SU-DHL-6 (cell line): Measurements from ENCODE around the gene LBH.

Source experiments
- H2AFZ ChIP-seq: fragments of 200-600 bp; sonication (generic); 2 replicates; pipeline ENCODE4 v1.6.1; 2014; ENCODE audit warnings: low read depth, mild to moderate bottlenecking, moderate library complexity, mixed read lengths, antibody characterized with exemption, low read length; ENCODE audit not compliant: severe bottlenecking
- H3F3A ChIP-seq: fragments of 200-600 bp; shearing (Covaris generic); 2 replicates; pipeline ENCODE4 v1.6.0; 2016; ENCODE audit warnings: antibody characterized with exemption, mild to moderate bottlenecking; ENCODE audit not compliant: insufficient read depth
- H3K27ac ChIP-seq: fragments of 200-600 bp; sonication (generic); 2 replicates; pipeline ENCODE4 v1.5.1; 2016; ENCODE audit warnings: low read depth, mild to moderate bottlenecking, low read length, moderate library complexity, mixed read lengths
- H3K27me3 ChIP-seq: fragments of 200-600 bp; sonication (generic), shearing (Covaris generic); 2 replicates; pipeline ENCODE4 v1.6.0; 2014; ENCODE audit warnings: mild to moderate bottlenecking, low read length
- H3K36me3 ChIP-seq: fragments of 200-600 bp; sonication (generic); 2 replicates; pipeline ENCODE4 v1.6.1; 2014; ENCODE audit warnings: mild to moderate bottlenecking, low read length, mixed read lengths
- H3K4me2 ChIP-seq: fragments of 300-600, 200-600 bp; shearing (Covaris generic), sonication (generic); 2 replicates; pipeline ENCODE4 v1.6.0; 2014; ENCODE audit warnings: low read length, low read depth, mild to moderate bottlenecking; ENCODE audit not compliant: poor library complexity, severe bottlenecking
- H3K4me3 ChIP-seq: fragments of 200-600 bp; sonication (generic); 2 replicates; pipeline ENCODE4 v1.5.1; 2014; ENCODE audit warnings: antibody characterized with exemption, low read length, mild to moderate bottlenecking, mixed read lengths; ENCODE audit not compliant: insufficient read depth, poor library complexity, severe bottlenecking
- H3K79me2 ChIP-seq: fragments of 200-600 bp; sonication (generic); 2 replicates; pipeline ENCODE4 v1.6.1; 2014; ENCODE audit warnings: mild to moderate bottlenecking, low read length, moderate library complexity; ENCODE audit not compliant: insufficient read depth
- H3K9ac ChIP-seq: fragments of 200-600 bp; sonication (generic); 2 replicates; pipeline ENCODE4 v1.7.0; 2014; ENCODE audit warnings: mild to moderate bottlenecking, low read length
- H3K9me2 ChIP-seq: fragments of 200-600 bp; sonication (generic); replicated peaks from 2 replicates; pipeline ENCODE4 v1.6.1; 2014; ENCODE audit warnings: low read length; ENCODE audit not compliant: insufficient read depth
- H3K9me3 ChIP-seq: fragments of 200-600 bp; sonication (generic); 2 replicates; pipeline ENCODE4 v1.6.1; 2014; ENCODE audit warnings: low read length, mixed read lengths; ENCODE audit not compliant: insufficient read depth
- H4K20me1 ChIP-seq: fragments of 200-600 bp; sonication (generic); 2 replicates; pipeline ENCODE4 v1.6.1; 2014; ENCODE audit warnings: low read depth, mild to moderate bottlenecking, antibody characterized with exemption, low read length, moderate library complexity, mixed read lengths
- CTCF ChIP-seq: fragments of 200-600 bp; sonication (generic); IDR thresholded peaks from one replicate; pipeline ENCODE4 v1.5.1; 2017; ENCODE audit warnings: antibody characterized with exemption, mild to moderate bottlenecking, low read length, moderate library complexity; ENCODE audit not compliant: insufficient read depth, poor library complexity, severe bottlenecking
- EZH2phosphoT487 ChIP-seq: fragments of 200-600 bp; sonication (generic), shearing (Covaris generic); conservative IDR thresholded peaks from 2 replicates; pipeline ENCODE4 v1.6.1; 2018; ENCODE audit warnings: mild to moderate bottlenecking, antibody characterized with exemption, low read length, moderate library complexity, mixed read lengths

LBH gene

GRCh38 chr2:30195016-30195415, 36.3 kb upstream of the LBH start:
- no peaks in the 10 kb centered on the region for H3K27me3 ChIP-seq
- H4K20me1 ChIP-seq = no peaks in the 10 kb centered on the region
- TF ChIP-seq CTCF = no peak
- no peak for TF ChIP-seq EZH2phosphoT487
- no peaks in the 10 kb centered on the region for H3K9me3 ChIP-seq
- H3K36me3 ChIP-seq = no peaks in the 10 kb centered on the region
- no peak overlapping the region for H2AFZ ChIP-seq
- H3K4me2 ChIP-seq = no peak overlapping the region
- no peak overlapping the region for H3K27ac ChIP-seq
- no peak overlapping the region for H3K4me3 ChIP-seq
- H3K9ac ChIP-seq = no peak overlapping the region
- H3K79me2 ChIP-seq = no peaks in the 10 kb centered on the region
- H3F3A ChIP-seq = no peaks in the 10 kb centered on the region
- H3K9me2 ChIP-seq = no peaks in the 10 kb centered on the region

- H3K4me2 ChIP-seq = no peak overlapping the region
- no peaks in the 10 kb centered on the region for H3K27me3 ChIP-seq
- H3K36me3 ChIP-seq = no peaks in the 10 kb centered on the region
- no peaks in the 10 kb centered on the region for H3K79me2 ChIP-seq
- no peaks in the 10 kb centered on the region for H3F3A ChIP-seq
- H3K9me2 ChIP-seq = no peaks in the 10 kb centered on the region
- no peak overlapping the region for H3K4me3 ChIP-seq
- no peak overlapping the region for H3K27ac ChIP-seq
- H3K9ac ChIP-seq = no peak overlapping the region
- no peaks in the 10 kb centered on the region for H4K20me1 ChIP-seq
- H3K9me3 ChIP-seq = no peaks in the 10 kb centered on the region
- no peak overlapping the region for H2AFZ ChIP-seq
- TF ChIP-seq EZH2phosphoT487 = no peak
- no peak for TF ChIP-seq CTCF
Observed at GRCh38 chr2:30197570-30198192, 33.7 kb upstream of the LBH start.

GRCh38 chr2:30201990-30202389, 29.3 kb upstream of the LBH start:
- Histone ChIP-seq H3K79me2 (no peaks in the 10 kb centered on the region), H3K9me3 (no peaks in the 10 kb centered on the region), H3K9ac (no peak overlapping the region)

More at GRCh38 chr2:30201990-30202389, 29.3 kb upstream of the LBH start:
- Histone ChIP-seq H2AFZ (no peak overlapping the region), H3K36me3 (no peaks in the 10 kb centered on the region), H3K9me2 (no peaks in the 10 kb centered on the region), H3K27me3 (no peaks in the 10 kb centered on the region), H3K4me3 (no peak overlapping the region), H4K20me1 (no peaks in the 10 kb centered on the region), H3F3A (no peaks in the 10 kb centered on the region), H3K4me2 (no peak overlapping the region), H3K27ac (no peak overlapping the region)
- TF ChIP-seq EZH2phosphoT487 (no peak), CTCF (no peak)
